A204.1 (cell line): ENCODE data around the gene FREM1.
"Not testable (repeated sequence)": the region's sequence is repeated elsewhere in the genome, so short reads cannot be mapped to it uniquely, and the experiment has no call there.

ENCODE experiments used
- FAIRE-seq: peaks from 2 replicates; lab custom pipeline; 2012; peaks lifted over from hg19 to GRCh38; lab: Jason Lieb, UNC

Gene FREM1, protein sequence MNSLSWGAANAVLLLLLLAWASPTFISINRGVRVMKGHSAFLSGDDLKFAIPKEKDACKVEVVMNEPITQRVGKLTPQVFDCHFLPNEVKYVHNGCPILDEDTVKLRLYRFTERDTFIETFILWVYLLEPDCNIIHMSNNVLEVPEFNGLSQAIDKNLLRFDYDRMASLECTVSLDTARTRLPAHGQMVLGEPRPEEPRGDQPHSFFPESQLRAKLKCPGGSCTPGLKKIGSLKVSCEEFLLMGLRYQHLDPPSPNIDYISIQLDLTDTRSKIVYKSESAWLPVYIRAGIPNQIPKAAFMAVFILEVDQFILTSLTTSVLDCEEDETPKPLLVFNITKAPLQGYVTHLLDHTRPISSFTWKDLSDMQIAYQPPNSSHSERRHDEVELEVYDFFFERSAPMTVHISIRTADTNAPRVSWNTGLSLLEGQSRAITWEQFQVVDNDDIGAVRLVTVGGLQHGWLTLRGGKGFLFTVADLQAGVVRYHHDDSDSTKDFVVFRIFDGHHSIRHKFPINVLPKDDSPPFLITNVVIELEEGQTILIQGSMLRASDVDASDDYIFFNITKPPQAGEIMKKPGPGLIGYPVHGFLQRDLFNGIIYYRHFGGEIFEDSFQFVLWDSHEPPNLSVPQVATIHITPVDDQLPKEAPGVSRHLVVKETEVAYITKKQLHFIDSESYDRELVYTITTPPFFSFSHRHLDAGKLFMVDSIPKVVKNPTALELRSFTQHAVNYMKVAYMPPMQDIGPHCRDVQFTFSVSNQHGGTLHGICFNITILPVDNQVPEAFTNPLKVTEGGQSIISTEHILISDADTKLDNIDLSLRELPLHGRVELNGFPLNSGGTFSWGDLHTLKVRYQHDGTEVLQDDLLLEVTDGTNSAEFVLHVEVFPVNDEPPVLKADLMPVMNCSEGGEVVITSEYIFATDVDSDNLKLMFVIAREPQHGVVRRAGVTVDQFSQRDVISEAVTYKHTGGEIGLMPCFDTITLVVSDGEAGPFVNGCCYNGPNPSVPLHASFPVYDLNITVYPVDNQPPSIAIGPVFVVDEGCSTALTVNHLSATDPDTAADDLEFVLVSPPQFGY (N-terminal part only)

DNA sequence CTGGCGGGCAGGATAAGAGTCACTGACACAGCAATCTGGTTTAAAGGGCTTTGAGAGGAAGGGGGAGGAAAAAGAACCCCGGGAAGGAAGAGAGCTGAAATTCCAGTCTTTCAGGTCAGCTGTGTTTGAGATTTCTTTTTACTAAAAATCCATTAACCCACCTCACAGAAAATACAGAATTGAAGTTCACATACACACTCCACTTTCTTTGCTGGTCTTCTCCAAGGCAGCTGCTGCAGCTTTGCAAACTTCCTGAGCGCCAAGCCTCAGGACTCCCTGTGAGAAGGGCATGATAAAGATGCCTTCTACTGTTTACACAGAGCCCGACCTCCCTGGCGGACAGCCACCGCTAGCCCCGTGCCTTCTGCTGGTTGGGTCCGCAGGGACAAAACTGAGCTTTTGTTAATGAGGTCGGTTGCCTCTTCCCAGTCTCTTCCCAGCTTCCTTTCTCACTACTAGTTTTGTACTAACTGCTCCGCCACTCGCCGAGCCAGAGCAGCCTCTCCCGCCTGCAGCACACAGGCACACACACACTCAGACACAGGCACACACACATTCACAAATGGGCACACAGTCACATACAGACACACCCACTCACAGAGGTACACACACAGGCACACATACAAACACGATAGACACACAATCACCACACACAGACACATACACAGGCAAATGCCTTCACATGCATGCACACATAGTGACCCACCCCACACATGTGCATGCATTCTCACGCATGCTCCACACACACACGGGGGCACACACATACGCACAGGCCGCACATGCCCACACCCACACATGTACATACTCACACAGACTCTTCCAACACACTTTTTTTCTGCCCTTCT is at the start of gene FREM1:
TSS of gene FREM1 (minus strand) at position 468 of the 845 bp plus-strand sequence. CDS start 41,451 bp downstream, outside the sequence.
- FAIRE-seq = no peak

GRCh38 chr9:14958989-14959388 is 48.8 kb upstream of the FREM1 start:
- FAIRE-seq = no peak

GRCh38 chr9:14957109-14957508 is 46.9 kb upstream of the FREM1 start:
- no peak for FAIRE-seq

DNA sequence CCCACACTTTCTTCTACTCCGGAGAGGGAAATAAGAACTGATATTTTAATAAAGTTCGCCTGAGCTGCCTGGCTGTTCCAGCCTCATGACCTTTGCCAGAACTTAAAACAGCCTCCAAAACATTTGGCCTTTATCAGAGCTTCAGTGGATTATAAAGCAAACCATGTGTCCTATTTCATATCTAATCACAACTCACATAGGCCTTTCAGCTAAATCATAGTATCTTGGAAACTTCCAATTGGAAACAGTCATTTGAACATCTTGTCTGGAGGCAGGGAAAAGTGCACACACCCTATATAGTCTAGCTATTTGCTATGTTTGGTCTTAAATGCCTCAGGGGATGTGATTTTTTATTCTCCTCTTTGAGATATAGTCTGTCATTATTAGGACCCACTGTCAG is 46.0 kb upstream of the FREM1 start:
- FAIRE-seq = no peak

- no peak for FAIRE-seq
These were observed 35.1 kb upstream of the FREM1 start for GRCh38 chr9:14945351-14945750.

DNA sequence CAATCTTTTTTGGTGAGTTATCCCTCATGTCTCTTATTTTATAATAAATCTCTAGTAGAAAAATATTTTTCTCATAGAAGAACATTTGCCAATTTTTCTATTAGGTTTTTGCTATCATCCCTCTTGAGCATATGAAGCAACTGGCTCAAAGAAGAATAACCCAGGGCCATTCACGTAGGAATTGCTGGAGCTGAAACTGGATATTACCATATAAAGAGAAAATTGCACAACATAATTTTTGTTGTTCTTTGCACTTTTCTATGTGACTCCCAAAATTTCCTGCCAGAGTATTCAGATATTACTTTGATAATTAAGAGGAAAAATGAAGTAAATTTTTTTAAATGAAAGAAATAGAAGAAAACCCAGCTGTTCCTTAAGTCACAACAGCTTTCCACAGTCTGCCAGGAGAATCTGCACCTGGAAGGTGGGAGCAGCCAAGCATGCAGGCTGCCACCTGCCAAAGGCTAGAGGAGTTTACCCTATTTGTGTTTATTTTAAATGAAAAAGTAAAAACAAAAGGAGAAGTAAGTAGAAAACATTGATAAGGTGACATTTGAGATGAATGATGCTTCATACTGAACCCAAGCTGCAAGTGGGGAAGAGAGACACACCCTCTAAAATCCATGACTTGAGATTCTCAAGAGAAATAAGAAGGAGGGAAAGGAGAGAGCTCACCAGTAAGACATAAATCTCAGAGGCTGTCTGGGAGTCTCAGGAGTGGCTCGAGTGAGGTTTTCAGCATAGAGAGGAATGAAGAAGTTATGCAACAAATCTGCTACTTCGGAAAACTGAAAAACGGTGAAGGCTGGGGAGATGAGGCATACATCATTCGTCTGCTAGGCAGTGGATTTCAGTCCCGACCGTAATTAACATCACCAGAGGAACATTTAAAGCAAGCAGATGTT is 31.5 kb upstream of the FREM1 start:
- FAIRE-seq = no peak

GRCh38 chr9:14939378-14939777 is 29.1 kb upstream of the FREM1 start:
- no peak for FAIRE-seq

- FAIRE-seq = no peak
These were observed 27.0 kb upstream of the FREM1 start for GRCh38 chr9:14937216-14937615.

DNA sequence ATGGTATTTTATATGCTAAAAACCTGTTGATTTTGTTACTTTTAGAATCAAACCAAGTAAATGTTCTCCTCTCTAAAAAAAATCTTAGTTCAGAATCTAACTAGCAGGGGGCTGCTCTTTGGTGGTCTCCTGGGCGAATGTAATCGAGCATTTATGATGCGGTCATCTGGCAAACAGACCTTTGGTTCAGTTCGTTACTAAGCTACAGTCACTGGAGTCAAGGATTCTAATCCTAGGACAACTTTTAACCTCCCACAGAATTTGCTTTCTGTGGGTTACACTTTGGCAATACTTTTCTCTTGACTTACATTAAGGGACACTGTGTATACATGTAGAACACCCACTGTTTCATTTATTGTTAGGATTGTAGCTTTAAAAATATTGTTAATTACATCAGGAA is 26.3 kb upstream of the FREM1 start:
- no peak for FAIRE-seq

- FAIRE-seq = no peak
These were observed 25.7 kb upstream of the FREM1 start for GRCh38 chr9:14935964-14936363.

DNA sequence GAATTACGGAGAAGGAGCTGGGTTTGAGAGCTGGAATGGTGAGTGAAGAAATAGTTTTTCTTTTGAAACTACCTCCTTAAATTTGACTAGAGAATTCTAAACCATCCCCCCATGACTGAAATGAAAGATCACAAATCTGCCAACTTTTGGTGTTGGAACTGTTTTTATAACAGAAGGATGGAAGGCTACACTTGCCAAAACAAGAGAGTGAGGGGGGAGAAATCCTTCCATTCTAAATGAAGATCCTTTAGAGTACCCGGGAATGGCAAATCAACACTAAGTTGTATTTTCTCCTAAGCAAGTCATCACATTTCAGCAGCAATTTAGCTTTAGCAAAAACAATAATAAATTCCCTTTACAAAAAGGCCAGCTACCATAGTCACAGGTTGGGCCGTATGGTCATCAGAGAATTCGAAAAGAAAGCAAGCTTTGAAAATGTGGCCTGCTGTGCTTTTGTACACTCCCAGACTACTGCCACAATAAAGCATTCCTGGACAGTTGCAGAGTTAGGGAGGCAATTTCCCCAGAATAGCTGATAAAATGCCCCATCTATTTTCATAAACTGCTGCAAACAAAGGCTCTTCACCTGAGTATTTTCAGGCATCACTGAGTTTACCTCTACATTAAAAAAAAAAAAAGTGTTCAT is 25.0 kb upstream of the FREM1 start:
- FAIRE-seq = no peak

DNA sequence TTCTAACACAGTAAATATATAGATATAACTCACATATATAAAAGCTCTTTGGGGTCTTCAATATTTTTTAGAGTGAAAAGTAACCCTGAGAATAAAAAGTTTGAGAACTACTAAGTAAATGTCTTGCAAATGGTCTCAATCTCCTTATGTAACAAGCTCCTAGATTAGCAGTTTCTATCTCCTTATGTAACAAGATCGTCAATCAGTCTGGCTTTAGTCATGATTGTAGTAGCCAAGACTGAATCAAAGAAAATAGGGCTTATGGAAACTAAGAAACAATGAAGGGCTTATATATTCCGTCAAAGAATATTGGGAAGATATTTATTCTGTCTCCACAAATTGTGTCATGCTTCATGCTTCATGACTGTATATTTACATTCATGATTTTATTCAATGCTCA is 22.4 kb upstream of the FREM1 start:
- peak; percentile 16 for FAIRE-seq

- no peak for FAIRE-seq
These were observed 22.0 kb upstream of the FREM1 start for GRCh38 chr9:14932231-14932630.

- FAIRE-seq = no peak
These were observed 16.9 kb upstream of the FREM1 start for GRCh38 chr9:14926941-14927624.

DNA sequence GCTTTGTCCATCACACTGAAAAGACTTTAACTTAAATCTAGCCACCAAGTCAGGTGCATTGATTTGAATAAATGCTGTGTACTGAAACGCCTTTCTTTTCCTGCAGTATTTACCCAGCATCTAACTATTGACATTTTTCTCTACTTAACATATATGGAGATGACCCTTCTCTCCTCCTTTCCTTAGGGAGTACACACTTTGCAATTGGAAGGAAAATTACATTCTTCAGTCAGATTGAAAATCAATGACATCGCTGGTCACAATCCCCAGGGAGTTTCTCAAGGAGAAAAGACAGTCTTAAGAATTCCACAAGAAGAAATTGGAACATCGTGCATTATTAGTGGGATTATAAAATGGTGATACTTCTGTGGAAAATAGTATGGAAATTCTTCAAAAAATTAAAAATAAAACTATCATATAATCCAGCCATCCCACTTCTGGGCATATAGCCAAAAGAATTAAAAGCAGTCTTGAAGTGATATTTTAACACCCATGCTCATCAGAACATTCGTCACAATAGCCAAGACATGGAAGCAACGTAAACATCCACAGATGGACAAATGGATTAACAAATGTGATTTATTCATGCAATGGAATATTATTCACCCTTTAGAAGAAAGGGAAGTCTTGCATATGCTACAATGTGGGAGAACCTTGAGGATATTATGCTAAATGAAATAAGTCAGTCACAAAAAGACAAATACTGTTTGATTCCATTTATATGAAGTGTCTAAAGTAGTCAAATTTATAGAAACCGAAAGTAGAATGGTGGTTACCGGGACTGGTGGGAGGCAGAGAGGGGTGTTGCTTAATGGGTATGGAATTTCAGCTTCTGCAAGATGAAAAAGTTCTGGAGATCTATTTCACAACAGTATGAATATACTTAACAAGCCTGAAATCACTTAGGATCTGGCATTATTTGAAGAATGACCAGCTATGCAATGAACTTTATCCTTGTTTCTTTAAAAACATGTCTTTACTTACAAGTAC is 14.3 kb upstream of the FREM1 start:
- no peak for FAIRE-seq

DNA sequence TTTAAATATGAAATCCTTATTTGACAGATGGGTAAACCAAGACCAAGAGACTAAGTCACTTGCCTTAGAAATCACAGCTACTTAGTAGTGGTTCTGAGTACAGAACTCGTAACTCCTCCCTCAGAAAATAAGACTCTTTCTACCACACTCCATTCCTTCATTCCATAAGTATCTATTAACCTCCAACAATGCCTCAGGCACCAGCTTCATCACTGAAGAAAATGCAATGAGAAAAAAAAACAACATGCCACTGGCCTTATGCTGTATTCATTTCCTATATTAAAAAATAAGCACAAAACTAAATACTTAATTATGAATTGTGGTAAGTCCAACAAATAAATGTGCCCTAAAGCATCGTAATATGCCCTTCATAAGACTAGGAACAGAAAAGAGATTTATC is 13.5 kb upstream of the FREM1 start:
- no peak for FAIRE-seq

GRCh38 chr9:14920805-14921204 is 10.6 kb upstream of the FREM1 start:
- not testable (repeated sequence) for FAIRE-seq

GRCh38 chr9:14913366-14913765 is 3.1 kb upstream of the FREM1 start:
- FAIRE-seq = no peak

DNA sequence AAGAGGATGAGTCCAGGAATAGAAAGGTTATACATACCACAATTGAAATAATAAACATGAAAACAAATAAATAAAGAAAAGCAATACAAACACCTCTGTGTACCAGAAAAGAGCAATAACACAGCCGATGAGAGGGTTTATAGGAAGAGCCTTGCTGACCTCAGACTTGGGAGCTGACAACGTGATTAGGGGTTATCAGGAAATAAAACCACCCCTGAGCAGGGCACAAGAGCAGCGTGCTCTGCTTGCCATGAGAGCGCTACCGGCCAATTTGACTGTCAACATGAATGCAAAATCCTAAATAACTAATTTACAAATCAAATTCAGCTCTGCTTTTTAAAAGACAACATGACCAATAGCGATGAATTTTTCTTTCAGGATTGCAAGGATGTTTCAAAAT is 2.6 kb upstream of the FREM1 start:
- no peak for FAIRE-seq
